H54 (cell line): Measurements from ENCODE around the gene NMNAT2.
"Not testable (repeated sequence)": the region's sequence is repeated elsewhere in the genome, so short reads cannot be mapped to it uniquely, and the experiment has no call there.

Experiments used
- DNase-seq: peaks from one replicate; pipeline ENCODE4 v3.0.0; 2011; ENCODE audit warnings: low spot score, mixed read lengths; ENCODE audit not compliant: insufficient read length
- FAIRE-seq: peaks from 3 replicates; lab custom pipeline; 2011; peaks lifted over from hg19 to GRCh38; lab: Jason Lieb, UNC
- POLR2A ChIP-seq: IDR thresholded peaks from 2 replicates; pipeline ENCODE4 v1.6.1; 2011; ENCODE audit warnings: low read depth, mild to moderate bottlenecking, low read length

Gene NMNAT2

GRCh38 chr1:183275322-183275721 is 142.9 kb downstream of the NMNAT2 start:
- no peak for TF ChIP-seq POLR2A
- FAIRE-seq: no peak
- DNase-seq: no peak

- no peak for TF ChIP-seq POLR2A
- FAIRE-seq (no peak), DNase-seq (no peak)
Observed at GRCh38 chr1:183274836-183275235, 143.3 kb downstream of the NMNAT2 start.

- DNase-seq, FAIRE-seq: not testable (repeated sequence)
Observed at GRCh38 chr1:183273984-183274383, 144.2 kb downstream of the NMNAT2 start.

- FAIRE-seq (no peak), DNase-seq (no peak)
- TF ChIP-seq POLR2A: no peak
Observed at GRCh38 chr1:183273300-183273699, 144.9 kb downstream of the NMNAT2 start.

GRCh38 chr1:183272390-183272848 is 145.8 kb downstream of the NMNAT2 start:
- DNase-seq (peak; percentile 73), FAIRE-seq (no peak)
- no peak for TF ChIP-seq POLR2A

GRCh38 chr1:183270541-183271141 is 147.5 kb downstream of the NMNAT2 start:
- no peak for FAIRE-seq
- DNase-seq: peak; percentile 58
- TF ChIP-seq POLR2A: no peak

GRCh38 chr1:183267646-183268431 is 150.3 kb downstream of the NMNAT2 start:
- no peak for FAIRE-seq
- DNase-seq: no peak
- no peak for TF ChIP-seq POLR2A

- TF ChIP-seq POLR2A: no peak
- FAIRE-seq: no peak
- no peak for DNase-seq
Observed at GRCh38 chr1:183263886-183264602, 154.1 kb downstream of the NMNAT2 start.

GRCh38 chr1:183262628-183263200 is 155.5 kb downstream of the NMNAT2 start:
- TF ChIP-seq POLR2A: no peak
- FAIRE-seq (no peak), DNase-seq (no peak)

GRCh38 chr1:183259924-183260323 is 158.3 kb downstream of the NMNAT2 start:
- TF ChIP-seq POLR2A: no peak
- no peak for DNase-seq
- FAIRE-seq: no peak

- FAIRE-seq (no peak), DNase-seq (no peak)
- no peak for TF ChIP-seq POLR2A
Observed at GRCh38 chr1:183255073-183255472, 163.1 kb downstream of the NMNAT2 start.

GRCh38 chr1:183251959-183252450 is 166.2 kb downstream of the NMNAT2 start:
- FAIRE-seq: no peak
- DNase-seq: no peak
- no peak for TF ChIP-seq POLR2A

- no peak for TF ChIP-seq POLR2A
- FAIRE-seq (no peak), DNase-seq (no peak)
Observed at GRCh38 chr1:183251101-183251958, 166.8 kb downstream of the NMNAT2 start.
